ENCODE results near the gene PAQR7. TPM values are rescaled to one million over a fixed set of nuclear protein-coding genes. Genes with fewer than 3 reads are reported as not detected.

The PAQR7 gene
- total and polyA plus RNA-seq, 2 experiments from 2014 or later: 4.0 to 5.2 TPM

DNA sequence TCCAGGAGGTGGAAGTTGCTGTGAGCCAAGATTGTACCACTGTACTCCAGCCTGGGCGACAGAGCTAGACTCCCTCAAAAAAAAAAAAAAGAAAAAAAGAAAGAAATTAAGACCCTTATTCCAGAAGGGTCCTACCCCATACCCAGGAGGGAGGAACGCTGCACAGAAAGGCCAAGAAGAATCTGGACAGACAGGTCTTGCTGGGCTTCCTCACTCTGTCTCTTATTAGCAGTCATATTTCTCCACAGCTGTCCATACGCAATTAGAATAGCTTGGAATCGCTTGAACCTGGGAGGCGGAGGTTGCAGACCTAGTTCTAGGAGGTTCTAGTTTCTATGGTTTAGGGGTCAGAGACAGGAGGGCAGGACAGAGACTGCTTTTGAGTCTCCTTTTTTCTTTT is 3.2 kb upstream of the PAQR7 start:
- Mint-ChIP-seq H3K4me3 (no peak overlapping the region), H3K9me3 (no peaks in the 10 kb centered on the region; the same call in 2 of the 3 replicates), H3K27me3 (ENCODE audit: insufficient read depth, low read depth, poor library complexity) (peaks cover 2% of the 10 kb centered on the region), H3K27ac (no peak overlapping the region), H3K36me3 (ENCODE audit: low read depth) (no peaks in the 10 kb centered on the region), H3K4me1 (peaks cover 7% of the 10 kb centered on the region)
- H3K27ac ChIP-seq (ENCODE audit: low read depth): no peak overlapping the region
- no peaks in the 10 kb centered on the region for H3K9me2 ChIP-seq (ENCODE audit: insufficient read depth)
- H3K27me3 ChIP-seq (ENCODE audit: insufficient read depth): peaks cover 17% of the 10 kb centered on the region
- no peak overlapping the region for H3K4me2 ChIP-seq
- ATAC-seq (no peak), DNase-seq (ENCODE audit: low spot score) (no peak)
- no peaks in the 10 kb centered on the region for H4K20me1 ChIP-seq (replicated peaks; ENCODE audit: insufficient read depth)
- 0 out of 2 replicates have a peak, but pooled peaks cover 3% of the 10 kb centered on the region for H3F3A ChIP-seq (replicated peaks; ENCODE audit: low read depth)
- peaks cover 6% of the 10 kb centered on the region for H3K4me1 ChIP-seq (ENCODE audit: insufficient read depth)
- no peak overlapping the region for H3K4me3 ChIP-seq
- H3K36me3 ChIP-seq (ENCODE audit: insufficient read depth): no peaks in the 10 kb centered on the region
- no peak overlapping the region for H2AFZ ChIP-seq
- H3K79me2 ChIP-seq (replicated peaks; ENCODE audit: insufficient read depth): no peaks in the 10 kb centered on the region
- no peak for TF ChIP-seq ZNF114 (CRISPR knock-in tag; IDR thresholded peaks at IDR 0.05)
- TF ChIP-seq, protein P1, sequence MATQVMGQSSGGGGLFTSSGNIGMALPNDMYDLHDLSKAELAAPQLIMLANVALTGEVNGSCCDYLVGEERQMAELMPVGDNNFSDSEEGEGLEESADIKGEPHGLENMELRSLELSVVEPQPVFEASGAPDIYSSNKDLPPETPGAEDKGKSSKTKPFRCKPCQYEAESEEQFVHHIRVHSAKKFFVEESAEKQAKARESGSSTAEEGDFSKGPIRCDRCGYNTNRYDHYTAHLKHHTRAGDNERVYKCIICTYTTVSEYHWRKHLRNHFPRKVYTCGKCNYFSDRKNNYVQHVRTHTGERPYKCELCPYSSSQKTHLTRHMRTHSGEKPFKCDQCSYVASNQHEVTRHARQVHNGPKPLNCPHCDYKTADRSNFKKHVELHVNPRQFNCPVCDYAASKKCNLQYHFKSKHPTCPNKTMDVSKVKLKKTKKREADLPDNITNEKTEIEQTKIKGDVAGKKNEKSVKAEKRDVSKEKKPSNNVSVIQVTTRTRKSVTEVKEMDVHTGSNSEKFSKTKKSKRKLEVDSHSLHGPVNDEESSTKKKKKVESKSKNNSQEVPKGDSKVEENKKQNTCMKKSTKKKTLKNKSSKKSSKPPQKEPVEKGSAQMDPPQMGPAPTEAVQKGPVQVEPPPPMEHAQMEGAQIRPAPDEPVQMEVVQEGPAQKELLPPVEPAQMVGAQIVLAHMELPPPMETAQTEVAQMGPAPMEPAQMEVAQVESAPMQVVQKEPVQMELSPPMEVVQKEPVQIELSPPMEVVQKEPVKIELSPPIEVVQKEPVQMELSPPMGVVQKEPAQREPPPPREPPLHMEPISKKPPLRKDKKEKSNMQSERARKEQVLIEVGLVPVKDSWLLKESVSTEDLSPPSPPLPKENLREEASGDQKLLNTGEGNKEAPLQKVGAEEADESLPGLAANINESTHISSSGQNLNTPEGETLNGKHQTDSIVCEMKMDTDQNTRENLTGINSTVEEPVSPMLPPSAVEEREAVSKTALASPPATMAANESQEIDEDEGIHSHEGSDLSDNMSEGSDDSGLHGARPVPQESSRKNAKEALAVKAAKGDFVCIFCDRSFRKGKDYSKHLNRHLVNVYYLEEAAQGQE (IDR thresholded peaks at IDR 0.05; ENCODE audit: unreplicated experiment): no peak
- no peak for TF ChIP-seq NANOG (IDR thresholded peaks at IDR 0.05; ENCODE audit: borderline replicate concordance)
- TF ChIP-seq EZH2phosphoT487 (IDR thresholded peaks at IDR 0.05; ENCODE audit: unreplicated experiment): no peak
- no peak for TF ChIP-seq JUNB (IDR thresholded peaks at IDR 0.05; ENCODE audit: unreplicated experiment)
- TF ChIP-seq, protein P2, sequence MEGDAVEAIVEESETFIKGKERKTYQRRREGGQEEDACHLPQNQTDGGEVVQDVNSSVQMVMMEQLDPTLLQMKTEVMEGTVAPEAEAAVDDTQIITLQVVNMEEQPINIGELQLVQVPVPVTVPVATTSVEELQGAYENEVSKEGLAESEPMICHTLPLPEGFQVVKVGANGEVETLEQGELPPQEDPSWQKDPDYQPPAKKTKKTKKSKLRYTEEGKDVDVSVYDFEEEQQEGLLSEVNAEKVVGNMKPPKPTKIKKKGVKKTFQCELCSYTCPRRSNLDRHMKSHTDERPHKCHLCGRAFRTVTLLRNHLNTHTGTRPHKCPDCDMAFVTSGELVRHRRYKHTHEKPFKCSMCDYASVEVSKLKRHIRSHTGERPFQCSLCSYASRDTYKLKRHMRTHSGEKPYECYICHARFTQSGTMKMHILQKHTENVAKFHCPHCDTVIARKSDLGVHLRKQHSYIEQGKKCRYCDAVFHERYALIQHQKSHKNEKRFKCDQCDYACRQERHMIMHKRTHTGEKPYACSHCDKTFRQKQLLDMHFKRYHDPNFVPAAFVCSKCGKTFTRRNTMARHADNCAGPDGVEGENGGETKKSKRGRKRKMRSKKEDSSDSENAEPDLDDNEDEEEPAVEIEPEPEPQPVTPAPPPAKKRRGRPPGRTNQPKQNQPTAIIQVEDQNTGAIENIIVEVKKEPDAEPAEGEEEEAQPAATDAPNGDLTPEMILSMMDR (conservative IDR thresholded peaks at IDR 0.05; ENCODE audit: low read depth in 2 of 2): no peak
- TF ChIP-seq ZNF331 (CRISPR knock-in tag; IDR thresholded peaks at IDR 0.05; ENCODE audit: low read depth): no peak
- TF ChIP-seq POLR2AphosphoS5 (IDR thresholded peaks at IDR 0.05; ENCODE audit: low read depth): no peak
- TF ChIP-seq, protein P3, sequence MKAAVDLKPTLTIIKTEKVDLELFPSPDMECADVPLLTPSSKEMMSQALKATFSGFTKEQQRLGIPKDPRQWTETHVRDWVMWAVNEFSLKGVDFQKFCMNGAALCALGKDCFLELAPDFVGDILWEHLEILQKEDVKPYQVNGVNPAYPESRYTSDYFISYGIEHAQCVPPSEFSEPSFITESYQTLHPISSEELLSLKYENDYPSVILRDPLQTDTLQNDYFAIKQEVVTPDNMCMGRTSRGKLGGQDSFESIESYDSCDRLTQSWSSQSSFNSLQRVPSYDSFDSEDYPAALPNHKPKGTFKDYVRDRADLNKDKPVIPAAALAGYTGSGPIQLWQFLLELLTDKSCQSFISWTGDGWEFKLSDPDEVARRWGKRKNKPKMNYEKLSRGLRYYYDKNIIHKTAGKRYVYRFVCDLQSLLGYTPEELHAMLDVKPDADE (IDR thresholded peaks at IDR 0.05): no peak
- TF ChIP-seq CREB1 (CRISPR knock-in tag; IDR thresholded peaks at IDR 0.05; ENCODE audit: low read depth): no peak
- TF ChIP-seq STAT1 (IDR thresholded peaks at IDR 0.05; ENCODE audit: unreplicated experiment): no peak
- TF ChIP-seq, protein P4, sequence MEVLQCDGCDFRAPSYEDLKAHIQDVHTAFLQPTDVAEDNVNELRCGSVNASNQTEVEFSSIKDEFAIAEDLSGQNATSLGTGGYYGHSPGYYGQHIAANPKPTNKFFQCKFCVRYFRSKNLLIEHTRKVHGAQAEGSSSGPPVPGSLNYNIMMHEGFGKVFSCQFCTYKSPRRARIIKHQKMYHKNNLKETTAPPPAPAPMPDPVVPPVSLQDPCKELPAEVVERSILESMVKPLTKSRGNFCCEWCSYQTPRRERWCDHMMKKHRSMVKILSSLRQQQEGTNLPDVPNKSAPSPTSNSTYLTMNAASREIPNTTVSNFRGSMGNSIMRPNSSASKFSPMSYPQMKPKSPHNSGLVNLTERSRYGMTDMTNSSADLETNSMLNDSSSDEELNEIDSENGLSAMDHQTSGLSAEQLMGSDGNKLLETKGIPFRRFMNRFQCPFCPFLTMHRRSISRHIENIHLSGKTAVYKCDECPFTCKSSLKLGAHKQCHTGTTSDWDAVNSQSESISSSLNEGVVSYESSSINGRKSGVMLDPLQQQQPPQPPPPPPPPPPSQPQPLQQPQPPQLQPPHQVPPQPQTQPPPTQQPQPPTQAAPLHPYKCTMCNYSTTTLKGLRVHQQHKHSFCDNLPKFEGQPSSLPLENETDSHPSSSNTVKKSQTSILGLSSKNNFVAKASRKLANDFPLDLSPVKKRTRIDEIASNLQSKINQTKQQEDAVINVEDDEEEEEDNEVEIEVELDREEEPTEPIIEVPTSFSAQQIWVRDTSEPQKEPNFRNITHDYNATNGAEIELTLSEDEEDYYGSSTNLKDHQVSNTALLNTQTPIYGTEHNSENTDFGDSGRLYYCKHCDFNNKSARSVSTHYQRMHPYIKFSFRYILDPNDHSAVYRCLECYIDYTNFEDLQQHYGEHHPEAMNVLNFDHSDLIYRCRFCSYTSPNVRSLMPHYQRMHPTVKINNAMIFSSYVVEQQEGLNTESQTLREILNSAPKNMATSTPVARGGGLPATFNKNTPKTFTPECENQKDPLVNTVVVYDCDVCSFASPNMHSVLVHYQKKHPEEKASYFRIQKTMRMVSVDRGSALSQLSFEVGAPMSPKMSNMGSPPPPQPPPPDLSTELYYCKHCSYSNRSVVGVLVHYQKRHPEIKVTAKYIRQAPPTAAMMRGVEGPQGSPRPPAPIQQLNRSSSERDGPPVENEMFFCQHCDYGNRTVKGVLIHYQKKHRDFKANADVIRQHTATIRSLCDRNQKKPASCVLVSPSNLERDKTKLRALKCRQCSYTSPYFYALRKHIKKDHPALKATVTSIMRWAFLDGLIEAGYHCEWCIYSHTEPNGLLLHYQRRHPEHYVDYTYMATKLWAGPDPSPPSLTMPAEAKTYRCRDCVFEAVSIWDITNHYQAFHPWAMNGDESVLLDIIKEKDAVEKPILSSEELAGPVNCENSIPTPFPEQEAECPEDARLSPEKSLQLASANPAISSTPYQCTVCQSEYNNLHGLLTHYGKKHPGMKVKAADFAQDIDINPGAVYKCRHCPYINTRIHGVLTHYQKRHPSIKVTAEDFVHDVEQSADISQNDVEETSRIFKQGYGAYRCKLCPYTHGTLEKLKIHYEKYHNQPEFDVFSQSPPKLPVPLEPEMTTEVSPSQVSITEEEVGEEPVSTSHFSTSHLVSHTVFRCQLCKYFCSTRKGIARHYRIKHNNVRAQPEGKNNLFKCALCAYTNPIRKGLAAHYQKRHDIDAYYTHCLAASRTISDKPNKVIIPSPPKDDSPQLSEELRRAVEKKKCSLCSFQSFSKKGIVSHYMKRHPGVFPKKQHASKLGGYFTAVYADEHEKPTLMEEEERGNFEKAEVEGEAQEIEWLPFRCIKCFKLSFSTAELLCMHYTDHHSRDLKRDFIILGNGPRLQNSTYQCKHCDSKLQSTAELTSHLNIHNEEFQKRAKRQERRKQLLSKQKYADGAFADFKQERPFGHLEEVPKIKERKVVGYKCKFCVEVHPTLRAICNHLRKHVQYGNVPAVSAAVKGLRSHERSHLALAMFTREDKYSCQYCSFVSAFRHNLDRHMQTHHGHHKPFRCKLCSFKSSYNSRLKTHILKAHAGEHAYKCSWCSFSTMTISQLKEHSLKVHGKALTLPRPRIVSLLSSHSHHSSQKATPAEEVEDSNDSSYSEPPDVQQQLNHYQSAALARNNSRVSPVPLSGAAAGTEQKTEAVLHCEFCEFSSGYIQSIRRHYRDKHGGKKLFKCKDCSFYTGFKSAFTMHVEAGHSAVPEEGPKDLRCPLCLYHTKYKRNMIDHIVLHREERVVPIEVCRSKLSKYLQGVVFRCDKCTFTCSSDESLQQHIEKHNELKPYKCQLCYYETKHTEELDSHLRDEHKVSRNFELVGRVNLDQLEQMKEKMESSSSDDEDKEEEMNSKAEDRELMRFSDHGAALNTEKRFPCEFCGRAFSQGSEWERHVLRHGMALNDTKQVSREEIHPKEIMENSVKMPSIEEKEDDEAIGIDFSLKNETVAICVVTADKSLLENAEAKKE (CRISPR knock-in tag; IDR thresholded peaks at IDR 0.05): no peak
- TF ChIP-seq EZH2 (IDR thresholded peaks at IDR 0.05; ENCODE audit: low read depth, unreplicated experiment): no peak

All from GM23338 (cell line).